Measurements from ENCODE around the gene AATK. TPM values are rescaled to one million over a fixed set of nuclear protein-coding genes. Genes with fewer than 3 reads are reported as not detected.

AATK gene
- total and polyA plus RNA-seq, 2 experiments from 2014 or later: 0.25 to 1.6 TPM

- Histone ChIP-seq H3K9me3 (ENCODE audit: low read depth) (no peaks in the 10 kb centered on the region), H3K79me2 (ENCODE audit: insufficient read depth) (no peaks in the 10 kb centered on the region), H2AFZ (no peak overlapping the region), H3K27ac (no peak overlapping the region), H3K4me2 (ENCODE audit: unreplicated experiment) (no peak overlapping the region), H3K27me3 (replicated peaks; ENCODE audit: insufficient read depth) (no peaks in the 10 kb centered on the region), H4K20me1 (ENCODE audit: insufficient read depth) (no peaks in the 10 kb centered on the region), H3K4me1 (ENCODE audit: insufficient read depth) (no peaks in the 10 kb centered on the region), H3K9me2 (ENCODE audit: insufficient read depth) (no peaks in the 10 kb centered on the region), H3K36me3 (ENCODE audit: low read depth) (no peaks in the 10 kb centered on the region), H3F3A (ENCODE audit: insufficient read depth) (no peaks in the 10 kb centered on the region), H3K4me3 (no peak overlapping the region), H3K9ac (no peak overlapping the region)
- no peak for TF ChIP-seq EZH2 (IDR thresholded peaks at IDR 0.05; ENCODE audit: insufficient read depth, poor library complexity, severe bottlenecking)
- no peak for TF ChIP-seq EZH2phosphoT487 (IDR thresholded peaks at IDR 0.05; ENCODE audit: insufficient read depth, low read depth)
- 91% methylated on average over 20 to 21 of the region's 21 CpGs for WGBS, 2 experiments (ENCODE audit: low coverage in 1 of 2, low lambda C conversion rate in 2 of 2, missing lambda C conversion rate in 2 of 2)
- no peak for DNase-seq
- in situ Hi-C loops (cut with MboI): no loop called here
These were observed 31.9 kb upstream of the AATK start for GRCh38 chr17:81197831-81198490.

GRCh38 chr17:81197409-81197795, 31.4 kb upstream of the AATK start:
- TF ChIP-seq EZH2phosphoT487 (IDR thresholded peaks at IDR 0.05; ENCODE audit: insufficient read depth, low read depth) (no peak), EZH2 (IDR thresholded peaks at IDR 0.05; ENCODE audit: insufficient read depth, poor library complexity, severe bottlenecking) (no peak)
- Histone ChIP-seq H3K36me3 (ENCODE audit: low read depth) (no peaks in the 10 kb centered on the region), H3F3A (ENCODE audit: insufficient read depth) (no peaks in the 10 kb centered on the region), H3K4me1 (ENCODE audit: insufficient read depth) (no peaks in the 10 kb centered on the region), H3K79me2 (ENCODE audit: insufficient read depth) (no peaks in the 10 kb centered on the region), H3K4me3 (no peak overlapping the region), H3K4me2 (ENCODE audit: unreplicated experiment) (no peak overlapping the region), H2AFZ (no peak overlapping the region), H3K9me2 (ENCODE audit: insufficient read depth) (no peaks in the 10 kb centered on the region), H3K27me3 (replicated peaks; ENCODE audit: insufficient read depth) (no peaks in the 10 kb centered on the region), H3K9me3 (ENCODE audit: low read depth) (no peaks in the 10 kb centered on the region), H3K27ac (no peak overlapping the region), H4K20me1 (ENCODE audit: insufficient read depth) (no peaks in the 10 kb centered on the region), H3K9ac (no peak overlapping the region)
- WGBS, 2 experiments (ENCODE audit: low coverage in 1 of 2, low lambda C conversion rate in 2 of 2, missing lambda C conversion rate in 2 of 2): 88 to 98% methylated on average over 5 to 9 of the region's 14 CpGs
- DNase-seq: no peak
- in situ Hi-C loops (cut with MboI): no loop called here

- TF ChIP-seq EZH2phosphoT487 (IDR thresholded peaks at IDR 0.05; ENCODE audit: insufficient read depth, low read depth): no peak
- TF ChIP-seq EZH2 (IDR thresholded peaks at IDR 0.05; ENCODE audit: insufficient read depth, poor library complexity, severe bottlenecking): no peak
- Histone ChIP-seq H3K4me3 (no peak overlapping the region), H3K36me3 (ENCODE audit: low read depth) (no peaks in the 10 kb centered on the region), H2AFZ (no peak overlapping the region), H3K27ac (no peak overlapping the region), H3K4me2 (ENCODE audit: unreplicated experiment) (no peak overlapping the region), H3K4me1 (ENCODE audit: insufficient read depth) (no peaks in the 10 kb centered on the region), H3F3A (ENCODE audit: insufficient read depth) (no peaks in the 10 kb centered on the region), H3K9me3 (ENCODE audit: low read depth) (no peaks in the 10 kb centered on the region), H3K27me3 (replicated peaks; ENCODE audit: insufficient read depth) (no peaks in the 10 kb centered on the region), H3K9ac (no peak overlapping the region), H3K79me2 (ENCODE audit: insufficient read depth) (no peaks in the 10 kb centered on the region), H4K20me1 (ENCODE audit: insufficient read depth) (no peaks in the 10 kb centered on the region), H3K9me2 (ENCODE audit: insufficient read depth) (no peaks in the 10 kb centered on the region)
- in situ Hi-C loops (cut with MboI): no loop called here
- DNase-seq: no peak
- WGBS, 2 experiments (ENCODE audit: low coverage in 1 of 2, low lambda C conversion rate in 2 of 2, missing lambda C conversion rate in 2 of 2): 93 to 94% methylated on average over 29 to 45 of the region's 45 CpGs
These were observed 30.7 kb upstream of the AATK start for GRCh38 chr17:81196505-81197408.

- Histone ChIP-seq H3K79me2 (ENCODE audit: insufficient read depth) (no peaks in the 10 kb centered on the region), H2AFZ (no peak overlapping the region), H3K9me2 (ENCODE audit: insufficient read depth) (no peaks in the 10 kb centered on the region), H3F3A (ENCODE audit: insufficient read depth) (no peaks in the 10 kb centered on the region), H3K4me1 (ENCODE audit: insufficient read depth) (no peaks in the 10 kb centered on the region), H3K27me3 (replicated peaks; ENCODE audit: insufficient read depth) (no peaks in the 10 kb centered on the region), H3K4me3 (no peak overlapping the region), H3K9ac (no peak overlapping the region), H4K20me1 (ENCODE audit: insufficient read depth) (no peaks in the 10 kb centered on the region), H3K4me2 (ENCODE audit: unreplicated experiment) (no peak overlapping the region), H3K27ac (no peak overlapping the region), H3K9me3 (ENCODE audit: low read depth) (no peaks in the 10 kb centered on the region), H3K36me3 (ENCODE audit: low read depth) (no peaks in the 10 kb centered on the region)
- TF ChIP-seq EZH2 (IDR thresholded peaks at IDR 0.05; ENCODE audit: insufficient read depth, poor library complexity, severe bottlenecking) (no peak), EZH2phosphoT487 (IDR thresholded peaks at IDR 0.05; ENCODE audit: insufficient read depth, low read depth) (no peak)
- 78 to 82% methylated on average over 14 of the region's 14 CpGs for WGBS, 2 experiments (ENCODE audit: low coverage in 1 of 2, low lambda C conversion rate in 2 of 2, missing lambda C conversion rate in 2 of 2)
- DNase-seq: no peak
- in situ Hi-C loops (cut with MboI): no loop called here
These were observed 30.0 kb upstream of the AATK start for GRCh38 chr17:81195941-81196495.
